DMS53 (cell line): ENCODE measurements around the gene PGLYRP2.

Source experiments
- DNase-seq: peaks from one replicate; lab custom pipeline; 2025; lab: John Stamatoyannopoulos, UW

The PGLYRP2 gene

DNA sequence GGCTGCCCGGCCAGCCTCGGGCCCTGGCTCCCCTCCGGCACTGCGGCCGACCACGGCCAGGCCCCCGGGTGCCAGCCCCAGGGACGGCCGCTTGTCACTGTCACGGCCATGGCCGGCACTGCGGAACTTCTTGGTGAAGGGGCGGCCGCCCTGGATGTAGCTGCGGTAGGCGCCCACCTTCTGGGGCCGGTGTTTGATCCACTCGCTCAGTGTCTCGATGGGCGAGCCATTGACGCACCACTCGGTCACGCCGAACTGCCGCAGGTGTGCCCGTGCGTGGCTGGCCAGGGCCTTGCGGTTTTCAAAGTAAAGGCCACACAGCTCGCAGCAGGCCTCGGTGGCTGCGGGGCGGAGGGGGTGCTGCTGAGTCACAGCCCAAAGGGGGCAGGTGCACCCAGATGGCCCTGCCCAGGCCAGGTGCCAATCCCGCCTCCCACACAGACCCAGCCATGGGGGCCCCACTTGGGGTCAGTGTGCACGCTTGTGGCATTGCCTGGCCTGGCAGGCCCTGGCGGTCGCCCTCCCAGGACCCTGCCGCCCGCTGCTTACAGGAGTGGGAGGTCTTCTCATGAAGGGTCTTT lies 54.5 kb downstream of the PGLYRP2 start:
- no peak for DNase-seq

DNA sequence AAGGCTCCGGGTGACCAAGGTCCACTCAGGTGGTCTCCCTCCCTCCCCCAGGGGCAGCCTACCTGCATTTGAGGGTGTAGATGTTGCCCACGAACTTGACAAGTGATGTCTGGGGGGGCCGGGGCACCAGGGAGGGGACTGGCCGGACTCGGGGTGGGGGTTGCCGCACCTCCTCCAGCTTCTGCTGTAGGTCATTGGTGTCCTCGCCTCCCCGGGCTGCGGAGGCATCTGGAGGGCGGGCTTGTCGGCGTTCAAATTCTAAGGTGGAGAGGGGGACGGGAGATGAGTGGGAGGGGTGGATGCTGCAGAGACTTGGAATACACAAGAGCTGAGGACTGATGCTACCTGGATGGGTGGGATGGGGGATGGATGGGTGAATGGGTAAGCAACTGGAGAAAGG lies 55.2 kb downstream of the PGLYRP2 start:
- no peak for DNase-seq

DNA sequence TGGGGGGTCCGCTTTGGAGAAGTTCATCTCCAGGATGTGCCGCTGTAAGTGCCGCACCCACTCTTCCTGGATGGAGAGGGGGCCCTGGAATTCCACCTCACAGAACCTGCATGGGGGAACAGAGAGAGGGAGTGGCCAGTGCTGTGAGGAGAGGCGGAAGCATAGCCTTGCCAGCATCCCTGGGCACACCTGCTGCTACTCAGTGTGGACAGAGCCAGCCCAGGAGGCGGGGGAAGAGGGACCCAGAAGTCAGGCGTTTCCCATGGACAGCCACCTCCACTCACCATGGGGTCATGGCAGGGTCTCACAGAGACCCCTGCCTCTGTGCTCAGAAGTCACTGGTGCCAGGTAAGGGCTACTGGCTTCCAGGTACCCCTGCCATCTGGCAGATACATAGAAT lies 56.2 kb downstream of the PGLYRP2 start:
- no peak for DNase-seq

DNA sequence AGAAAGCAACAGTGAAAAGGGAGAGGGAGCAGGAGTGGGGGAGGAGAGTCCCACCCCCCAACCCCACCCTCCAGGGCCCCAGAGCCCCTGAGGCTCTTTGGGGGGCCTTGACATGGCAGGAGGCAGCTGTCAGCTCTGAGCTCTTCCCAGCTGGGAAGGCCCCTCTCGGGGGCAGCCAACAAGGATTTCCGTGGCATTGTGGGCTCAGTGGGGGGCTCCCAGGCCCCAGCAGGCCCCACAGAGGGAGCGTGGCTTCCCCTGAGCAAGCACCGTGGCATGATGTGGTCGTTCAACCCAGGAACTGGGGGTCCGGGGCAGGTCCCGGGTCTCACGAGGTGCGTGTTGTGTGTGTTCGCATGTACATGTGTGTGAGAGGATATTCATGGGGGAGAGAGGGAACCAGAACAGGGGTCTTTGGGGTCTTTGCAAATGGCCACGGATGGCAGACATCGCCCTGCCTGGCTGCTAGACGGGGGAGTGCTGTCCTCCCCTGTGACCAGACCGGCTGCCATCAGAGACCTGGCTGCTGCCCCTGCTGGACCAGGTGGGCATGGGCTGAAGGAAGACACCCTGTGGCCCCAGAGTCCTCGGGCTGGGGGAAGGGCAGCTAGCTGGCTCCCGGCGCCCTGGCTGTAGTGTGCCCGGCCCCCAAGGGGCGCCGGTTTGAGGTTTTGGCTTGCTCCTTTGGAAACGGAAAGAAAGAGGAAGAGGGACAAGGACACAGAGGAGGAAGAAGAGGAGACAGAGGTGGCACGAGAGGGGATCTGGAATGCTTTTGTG lies 56.8 kb downstream of the PGLYRP2 start:
- DNase-seq, result no peak

DNA sequence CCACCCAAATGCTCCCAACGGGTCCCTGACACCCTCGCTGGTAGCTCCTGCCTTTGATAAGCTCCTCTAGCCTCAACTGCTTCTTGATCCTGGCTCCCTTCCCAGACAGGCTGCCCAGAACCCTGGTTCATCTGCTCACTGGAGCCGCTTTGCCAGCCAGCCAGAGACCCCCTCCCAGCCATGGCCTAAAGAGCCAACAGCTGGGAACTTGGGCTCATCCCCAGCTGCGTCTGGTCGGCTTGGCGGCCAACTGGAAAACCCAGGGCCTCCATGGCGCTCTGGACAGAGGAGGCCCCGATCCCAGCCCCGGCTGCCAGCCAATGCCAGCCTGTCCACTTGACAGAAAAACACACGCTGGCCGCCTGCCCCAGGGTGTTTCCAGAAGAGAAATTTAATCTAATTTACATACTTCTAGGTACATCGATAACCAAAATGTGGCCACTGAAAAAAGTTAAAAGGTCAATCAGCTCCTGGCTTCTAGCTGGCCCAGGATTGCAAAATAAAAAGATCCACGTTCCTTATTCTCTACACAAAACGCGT lies 57.5 kb downstream of the PGLYRP2 start:
- no peak for DNase-seq

DNA sequence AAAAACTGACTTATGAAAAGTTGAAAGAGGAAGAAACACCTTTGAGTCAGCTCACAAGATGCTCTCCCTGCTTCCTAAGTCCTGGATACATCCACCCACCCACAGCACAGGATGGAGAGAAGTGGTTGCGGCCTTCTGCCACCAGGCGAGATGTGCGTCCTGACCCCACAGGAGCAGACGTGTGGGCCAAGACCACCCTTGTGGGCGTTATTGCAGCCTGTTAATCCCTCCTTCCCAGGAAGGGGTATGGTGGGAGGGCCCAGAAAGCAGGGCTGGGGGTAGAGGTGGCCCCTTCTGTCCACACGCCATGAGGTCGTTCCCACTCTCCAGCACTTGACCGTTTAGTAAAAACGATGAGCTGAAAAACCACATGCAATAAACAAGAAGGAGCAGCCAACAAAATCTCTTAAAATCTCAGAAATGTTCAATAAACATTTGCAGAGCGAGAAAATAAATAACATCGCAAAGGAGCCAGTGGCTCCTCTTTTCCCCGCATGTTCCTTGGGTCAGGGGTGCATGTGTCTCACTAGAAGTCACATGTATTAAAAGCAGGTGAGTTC lies 58.1 kb downstream of the PGLYRP2 start:
- no peak for DNase-seq

DNA sequence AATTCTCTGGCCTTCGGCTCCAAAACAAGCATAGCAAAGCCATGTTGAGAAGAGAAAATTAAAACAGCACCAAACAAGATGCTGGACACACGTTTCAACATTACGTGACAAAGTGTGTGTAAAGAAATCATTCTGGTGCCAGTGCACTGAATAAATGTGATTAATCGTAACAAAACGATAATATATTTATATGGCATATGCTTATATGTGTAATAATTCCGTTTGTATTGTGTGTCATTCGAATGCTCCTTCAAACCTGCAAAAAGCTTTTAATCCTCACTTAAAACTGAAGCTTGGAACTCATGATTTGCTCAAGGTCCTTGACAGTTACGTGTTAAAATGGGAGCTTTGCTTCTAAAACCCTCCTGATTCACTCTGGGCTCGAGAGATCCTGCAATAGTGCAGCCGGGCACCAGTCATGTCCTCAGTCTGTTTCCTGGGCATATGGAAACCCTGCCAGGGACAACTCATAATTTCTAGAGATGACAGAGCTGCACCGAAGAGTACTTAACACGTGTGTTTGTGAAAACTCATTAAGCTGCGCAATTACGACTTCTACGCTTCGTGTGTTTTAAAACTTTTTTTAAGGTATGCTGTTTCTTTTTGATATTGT lies 59.8 kb downstream of the PGLYRP2 start:
- peak; percentile 55 for DNase-seq
